ENCODE data around the gene MEPCE. TPM values are rescaled to one million over a fixed set of nuclear protein-coding genes. Genes with fewer than 3 reads are reported as not detected.
A peak's percentile ranks its signal among the peaks of the same experiment; 100 is the strongest.

The MEPCE gene
- total and polyA plus RNA-seq, 10 of the 15 experiments (the other 5 are each of a cell fraction or from before 2014, with no cell fraction given) = 8.2 to 48.0 (median 22.1) TPM

- TF ChIP-seq ZNF217 (IDR thresholded peaks at IDR 0.05) = no peak
- TF ChIP-seq PML (IDR thresholded peaks at IDR 0.05; ENCODE audit: low read length) = no peak
- TF ChIP-seq MTA3 (IDR thresholded peaks at IDR 0.05; ENCODE audit: borderline replicate concordance, low read length) = no peak
- no peak for TF ChIP-seq ZZZ3 (IDR thresholded peaks at IDR 0.05; ENCODE audit: control insufficient read depth, insufficient read length, low read depth)
- TF ChIP-seq ZBTB11 (CRISPR knock-in tag; IDR thresholded peaks at IDR 0.05) = 0 out of 2 replicates have a peak, but pooled peaks have one; percentile 31
- TF ChIP-seq RUNX3 (IDR thresholded peaks at IDR 0.05; ENCODE audit: low read length) = no peak
- peak; percentile 91 for TF ChIP-seq IRF5 (IDR thresholded peaks at IDR 0.05; ENCODE audit: borderline replicate concordance)
- no peak for TF ChIP-seq KAT2A (conservative IDR thresholded peaks at IDR 0.05; ENCODE audit: control insufficient read depth, low read depth, low read length)
- no peak for TF ChIP-seq CEBPB (IDR thresholded peaks at IDR 0.05; ENCODE audit: borderline replicate concordance in 1 of 2, low read depth in 2 of 2, low read length in 2 of 2)
- peak; percentile 53 to 60 for TF ChIP-seq BHLHE40 (IDR thresholded peaks at IDR 0.05; ENCODE audit: borderline replicate concordance in 1 of 2, low read depth in 2 of 2, low read length in 1 of 2)
- TF ChIP-seq ZBTB33 (IDR thresholded peaks at IDR 0.05) = no peak
- peak; percentile 92 for TF ChIP-seq NRF1 (conservative IDR thresholded peaks at IDR 0.05; ENCODE audit: low read depth, low read length)
- TF ChIP-seq TARDBP (IDR thresholded peaks at IDR 0.05; ENCODE audit: borderline replicate concordance) = peak; percentile 78; the same call in 1 of the 2 replicates
- TF ChIP-seq REST (IDR thresholded peaks at IDR 0.05; ENCODE audit: low read depth, low read length) = 0 out of 2 replicates have a peak, but pooled peaks have one; percentile 6
- no peak for TF ChIP-seq CBX5 (IDR thresholded peaks at IDR 0.05; ENCODE audit: low read depth)
- peak in 1 of 2 experiments; percentile 70; a peak in 1 of 4 replicates for TF ChIP-seq ETV6 (conservative IDR thresholded peaks at IDR 0.05 in 1 of 2, IDR thresholded peaks at IDR 0.05 in 1 of 2; ENCODE audit: borderline replicate concordance in 1 of 2, low read depth in 1 of 2)
- TF ChIP-seq CREM (IDR thresholded peaks at IDR 0.05; ENCODE audit: low read depth) = peak; percentile 72
- no peak for TF ChIP-seq CREB1 (IDR thresholded peaks at IDR 0.05; ENCODE audit: low read depth)
- no peak for TF ChIP-seq CBX3 (IDR thresholded peaks at IDR 0.05; ENCODE audit: borderline replicate concordance, low read depth)
Measured at GRCh38 chr7:100428199-100428966, 1.2 kb upstream of the MEPCE start, which contains the start of gene ZCWPW1 (continued).

Data from GM12878 (cell line).